Measurements from ENCODE around the gene PRKCB.
"Not testable (repeated sequence)": the region's sequence is repeated elsewhere in the genome, so short reads cannot be mapped to it uniquely, and the experiment has no call there.

Gene PRKCB

DNA sequence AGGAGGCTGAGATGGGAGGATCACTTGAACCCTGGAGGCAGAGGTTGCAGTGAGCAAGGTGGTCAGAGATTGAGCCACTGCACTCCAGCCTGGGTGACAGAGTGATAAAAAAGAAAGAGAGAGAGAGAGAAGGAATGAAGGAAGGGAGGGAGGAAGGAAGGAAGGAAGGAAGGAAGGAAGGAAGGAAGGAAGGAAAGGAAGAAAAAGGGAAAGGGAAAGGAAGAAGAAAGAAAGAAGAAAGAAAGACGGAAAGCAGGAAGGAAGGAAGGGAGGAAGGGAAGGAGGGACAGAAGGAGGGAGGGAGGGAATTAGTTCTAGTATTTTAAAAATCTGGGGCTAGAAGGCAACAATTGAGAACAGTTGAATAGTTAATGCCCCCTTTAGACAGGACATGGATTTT lies 258.9 kb downstream of the PRKCB start:
- no peak for DNase-seq (ENCODE audit: low read depth)

DNA sequence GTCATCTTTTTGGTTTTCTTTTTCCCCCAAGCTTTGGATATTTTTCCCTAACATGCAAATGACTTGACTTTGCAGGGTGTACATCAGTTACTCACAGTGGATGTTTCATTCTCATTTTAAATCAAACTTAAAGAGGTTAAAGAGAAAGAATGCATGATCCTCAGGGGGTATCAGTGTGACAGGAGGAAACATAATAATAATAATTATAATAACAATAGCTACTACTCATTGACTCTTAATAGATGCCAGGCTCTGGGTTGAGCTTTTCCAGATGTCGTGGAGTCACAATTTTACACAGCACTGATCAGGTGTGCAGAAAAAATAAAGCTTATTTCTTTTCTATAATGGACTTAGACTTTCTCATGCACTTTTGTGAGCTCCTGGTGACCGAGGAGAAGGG lies 263.1 kb downstream of the PRKCB start:
- DNase-seq (ENCODE audit: low read depth), result no peak

DNA sequence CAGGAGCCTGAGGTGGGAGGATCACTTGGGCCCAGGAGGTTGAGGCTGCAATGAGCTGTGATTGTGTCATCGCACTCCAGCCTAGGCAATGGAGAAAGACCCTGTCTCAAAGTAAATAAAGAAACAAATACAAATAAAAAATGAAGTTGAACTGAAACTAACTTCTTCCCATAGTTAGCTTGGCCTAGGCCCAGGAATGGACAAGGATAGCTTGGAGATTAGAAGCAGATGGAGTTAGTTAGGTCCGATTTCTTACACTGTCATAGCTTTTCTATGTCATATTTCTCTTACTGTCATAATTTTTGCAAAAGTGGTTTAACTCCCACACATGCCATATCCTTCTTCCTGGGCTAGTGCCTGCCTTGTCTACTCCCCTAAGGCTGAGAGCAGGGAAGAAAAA lies 265.6 kb downstream of the PRKCB start:
- no peak for DNase-seq (ENCODE audit: low read depth)

DNA sequence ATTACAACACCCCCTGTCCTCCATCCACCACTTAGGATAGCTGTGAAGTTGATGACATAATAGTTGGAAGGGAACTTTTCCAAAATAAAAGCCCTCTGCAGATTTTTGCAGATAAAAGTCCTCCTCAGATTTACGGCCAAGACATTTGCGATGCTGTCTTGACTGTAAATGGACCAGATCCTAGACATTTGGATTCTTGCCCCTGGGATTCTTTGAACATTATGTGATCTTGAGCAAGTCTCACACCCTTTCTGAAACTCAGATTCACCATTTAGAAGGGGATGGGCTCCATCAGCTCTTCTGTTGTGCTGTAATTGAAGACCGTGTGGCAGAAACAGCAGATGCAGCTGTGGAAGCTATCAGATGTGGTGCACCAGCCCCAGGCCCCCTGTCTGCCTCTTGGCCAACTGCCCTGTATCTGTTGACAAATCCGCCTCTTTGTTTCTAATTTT lies 266.5 kb downstream of the PRKCB start:
- no peak for DNase-seq (ENCODE audit: low read depth)

DNA sequence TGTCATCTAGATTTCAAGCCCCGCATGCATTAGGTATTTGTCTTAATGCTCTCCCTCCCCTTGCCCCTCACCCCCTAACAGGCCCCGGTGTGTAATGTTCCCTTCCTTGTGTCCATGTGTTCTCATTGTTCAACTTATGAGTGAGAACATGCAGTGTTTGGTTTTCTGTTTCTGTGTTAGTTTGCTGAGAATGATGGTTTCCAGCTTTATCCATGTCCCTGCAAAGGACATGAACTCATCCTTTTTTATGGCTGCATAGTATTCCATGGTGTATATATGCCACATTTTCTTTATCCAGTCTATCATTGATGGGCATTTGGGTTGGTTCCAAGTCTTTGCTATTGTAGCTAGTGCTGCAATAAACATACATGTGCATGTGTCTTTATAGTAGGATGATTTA lies 269.7 kb downstream of the PRKCB start:
- not testable (repeated sequence) for DNase-seq (ENCODE audit: low read depth)

DNA sequence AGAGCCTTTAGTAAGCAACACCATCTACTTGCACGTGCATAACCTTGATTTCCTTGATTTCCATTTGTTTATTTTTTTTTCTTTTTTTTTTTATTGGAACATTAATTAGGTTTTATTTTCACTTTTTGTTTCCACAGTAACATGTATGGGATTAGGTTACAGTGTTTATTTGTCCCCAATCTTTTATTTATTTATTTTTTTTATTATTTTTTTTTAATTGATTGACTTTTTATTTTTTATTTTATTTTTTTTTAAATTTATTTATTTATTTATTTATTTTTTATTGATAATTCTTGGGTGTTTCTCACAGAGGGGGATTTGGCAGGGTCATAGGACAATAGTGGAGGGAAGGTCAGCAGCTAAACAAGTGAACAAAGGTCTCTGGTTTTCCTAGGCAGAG lies 272.3 kb downstream of the PRKCB start:
- DNase-seq (ENCODE audit: low read depth), result not testable (repeated sequence)

DNA sequence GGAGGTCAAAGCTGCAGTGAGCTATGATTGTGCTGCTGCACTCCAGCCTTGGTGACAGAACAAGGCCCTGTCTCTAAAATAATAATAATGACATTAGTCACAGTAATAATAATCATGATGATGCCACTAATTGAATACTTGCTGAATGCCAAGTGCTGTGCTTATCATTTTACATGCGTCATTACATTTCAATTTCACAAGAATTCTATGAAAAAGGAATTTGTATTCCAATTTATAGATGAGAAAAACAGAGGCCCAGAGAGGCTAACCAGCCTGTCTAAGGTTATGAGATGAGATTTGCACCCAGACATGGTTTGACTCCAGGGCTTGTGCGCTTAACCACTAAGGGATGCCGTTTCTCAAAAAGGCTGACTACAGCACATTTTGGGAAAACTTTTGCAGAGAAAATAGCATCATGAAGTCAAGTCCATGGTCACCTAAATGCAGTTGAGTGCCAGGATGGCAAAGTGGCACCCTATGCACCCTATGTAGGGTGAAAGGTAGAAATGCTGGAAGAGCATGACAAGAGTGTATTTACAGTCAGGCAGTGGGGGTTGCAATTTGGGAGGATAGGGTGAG lies 276.0 kb downstream of the PRKCB start:
- no peak for DNase-seq (ENCODE audit: low read depth)

DNA sequence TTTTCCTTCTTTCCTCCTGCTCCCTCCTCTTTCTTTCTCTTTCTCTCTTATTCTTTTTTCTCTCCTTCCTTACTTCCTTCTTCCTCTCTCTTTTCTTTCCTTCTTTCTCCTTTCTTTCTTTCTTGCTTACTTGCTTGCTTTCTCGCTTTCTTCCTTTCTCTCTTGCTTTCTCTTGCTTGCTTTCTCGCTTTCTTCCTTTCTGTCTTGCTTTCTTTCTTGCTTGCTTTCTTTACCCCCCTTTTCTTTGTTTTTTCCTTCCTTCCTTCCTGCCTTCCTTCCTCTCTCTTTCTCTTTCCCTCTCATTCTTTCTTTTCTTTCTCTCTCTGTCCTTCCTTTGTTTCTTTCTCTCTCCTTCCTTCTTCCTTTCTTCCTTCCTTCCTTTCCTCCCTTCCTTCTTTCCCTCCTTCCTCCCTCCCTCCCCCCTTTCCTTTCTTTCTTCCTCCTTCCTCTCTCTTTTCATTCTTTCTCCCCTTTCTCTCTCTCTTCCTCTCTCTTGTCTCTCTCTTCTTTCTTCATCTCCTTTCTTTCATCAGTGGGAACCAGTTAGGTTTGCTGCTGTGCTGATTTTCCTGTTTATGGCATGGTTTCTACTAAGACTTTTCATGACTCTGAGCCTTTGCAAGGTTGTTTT lies 277.4 kb downstream of the PRKCB start:
- no peak for DNase-seq (ENCODE audit: low read depth)

DNA sequence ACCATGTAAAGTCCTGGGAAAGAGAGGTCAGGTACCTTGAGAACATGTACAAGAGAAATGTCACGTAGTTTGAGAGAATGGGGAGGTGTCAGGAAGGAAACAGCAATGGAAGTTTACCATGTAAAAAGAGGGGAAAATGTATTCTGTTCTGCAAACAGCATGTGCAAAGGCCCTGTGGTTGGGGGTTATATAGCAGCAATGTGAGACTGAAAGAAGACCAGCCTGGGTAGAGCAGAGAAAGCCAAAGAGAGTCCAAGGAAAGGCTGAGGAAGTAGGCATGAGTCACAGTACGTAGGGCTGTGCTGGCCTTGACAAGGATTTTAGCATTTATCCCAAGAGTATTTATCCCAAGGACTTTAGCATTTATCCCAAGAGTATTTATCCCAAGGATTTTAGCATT lies 279.1 kb downstream of the PRKCB start:
- DNase-seq (ENCODE audit: low read depth), result no peak

DNA sequence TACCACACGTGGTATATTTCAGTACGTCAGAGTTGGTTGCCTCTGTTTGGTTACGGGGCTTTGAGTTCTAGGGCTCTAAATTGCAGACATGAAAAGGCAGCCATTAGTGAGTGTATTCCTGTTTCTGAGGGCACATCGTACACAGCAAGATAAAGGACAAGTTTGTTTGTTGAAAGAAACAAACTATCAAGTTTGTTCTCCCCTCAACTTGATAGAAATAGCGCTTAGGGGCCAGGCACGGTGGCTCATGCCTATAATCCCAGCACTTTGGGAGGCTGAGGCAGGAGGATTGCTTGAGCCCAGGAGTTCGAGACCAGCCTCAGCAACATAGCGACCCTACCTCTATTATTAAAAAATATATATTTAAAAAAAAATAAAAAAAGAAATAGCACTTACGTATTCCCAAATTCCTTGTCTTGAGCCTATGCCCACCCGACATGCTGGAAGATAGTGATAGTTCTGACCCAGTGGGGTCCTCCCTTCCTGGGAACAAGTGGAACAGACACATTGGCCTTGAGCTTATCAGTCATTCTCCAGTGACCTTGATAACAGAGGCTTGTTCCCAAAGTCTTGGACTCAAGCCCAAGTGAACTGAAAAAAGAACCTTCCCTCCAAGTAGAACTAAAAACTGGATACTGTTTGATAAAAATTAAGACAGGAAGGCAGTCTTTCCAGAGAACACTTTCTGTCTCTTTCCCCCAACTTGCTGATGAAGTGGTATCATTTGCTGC lies 280.4 kb downstream of the PRKCB start:
- no peak for DNase-seq (ENCODE audit: low read depth)

DNA sequence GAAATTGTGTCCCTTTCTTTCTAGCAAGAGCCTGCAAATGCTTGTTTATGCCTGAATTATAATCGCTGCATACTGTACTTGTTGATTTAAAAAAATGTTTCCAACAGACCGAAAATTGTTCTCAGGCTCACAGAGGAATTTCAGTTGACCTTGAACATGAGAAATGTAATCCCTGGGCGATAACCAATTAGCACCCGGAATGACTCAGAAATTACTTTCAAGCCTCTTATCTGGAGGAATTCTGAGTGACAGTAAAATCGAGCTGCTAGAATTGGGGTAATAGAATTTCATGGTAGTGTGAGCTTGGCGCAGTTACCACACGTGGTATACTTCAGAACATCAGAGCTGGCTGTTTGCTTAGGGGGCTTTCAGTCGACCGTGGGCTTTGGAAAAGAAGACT lies 281.2 kb downstream of the PRKCB start:
- no peak for DNase-seq (ENCODE audit: low read depth)

DNA sequence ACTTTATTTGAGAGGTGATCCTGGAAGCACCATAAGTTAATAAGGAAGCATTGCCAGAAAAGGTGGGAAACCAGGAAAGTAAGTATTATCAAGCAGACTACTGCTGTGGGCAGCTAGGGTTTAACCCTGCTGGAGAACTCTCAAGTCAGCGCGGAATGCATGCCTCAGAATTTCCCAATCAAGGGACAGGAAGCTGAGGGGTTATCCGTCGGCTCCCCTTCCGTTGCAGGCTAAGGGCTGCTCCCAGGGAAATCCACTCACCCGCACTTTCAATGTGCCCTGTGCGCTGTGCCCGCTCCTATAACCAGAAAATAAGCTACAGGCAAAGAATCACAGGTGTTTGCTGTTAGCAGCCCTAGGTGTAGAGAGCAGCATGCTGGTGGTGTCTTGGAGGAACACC lies 281.9 kb downstream of the PRKCB start:
- DNase-seq (ENCODE audit: low read depth), result no peak

DNA sequence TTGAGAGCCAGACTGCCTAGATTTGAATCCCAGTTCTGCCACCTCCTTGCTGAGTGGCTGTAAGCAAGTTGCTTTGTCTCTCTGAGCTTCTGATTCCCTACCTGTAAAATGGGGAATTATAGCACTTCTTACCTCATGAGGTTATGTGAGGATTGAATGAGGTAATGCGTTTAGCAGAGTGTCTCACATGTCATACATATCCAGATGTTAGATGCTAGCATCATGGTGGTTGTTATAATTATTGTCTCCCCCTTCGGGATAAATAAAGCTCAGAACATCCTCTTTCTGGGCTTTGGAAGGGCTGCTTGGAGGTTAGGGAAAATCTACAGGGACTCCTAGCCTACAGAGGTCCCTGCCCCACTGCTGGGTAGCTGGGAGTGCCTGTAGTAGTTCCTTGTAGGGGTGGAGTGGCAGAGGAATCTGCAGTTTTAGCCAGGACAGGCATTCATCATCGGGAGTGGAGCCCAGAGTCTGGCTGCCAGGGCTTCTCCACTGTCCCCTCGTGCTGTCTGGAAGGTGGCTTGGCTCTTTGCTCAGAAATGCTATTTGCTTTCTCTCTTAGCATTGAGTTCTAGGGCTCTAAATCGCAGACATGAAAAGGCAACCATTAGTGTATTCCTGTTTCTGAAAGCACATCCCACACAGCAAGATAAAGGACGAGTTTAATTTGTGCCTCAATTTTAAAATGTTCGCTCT lies 282.5 kb downstream of the PRKCB start:
- no peak for DNase-seq (ENCODE audit: low read depth)

DNA sequence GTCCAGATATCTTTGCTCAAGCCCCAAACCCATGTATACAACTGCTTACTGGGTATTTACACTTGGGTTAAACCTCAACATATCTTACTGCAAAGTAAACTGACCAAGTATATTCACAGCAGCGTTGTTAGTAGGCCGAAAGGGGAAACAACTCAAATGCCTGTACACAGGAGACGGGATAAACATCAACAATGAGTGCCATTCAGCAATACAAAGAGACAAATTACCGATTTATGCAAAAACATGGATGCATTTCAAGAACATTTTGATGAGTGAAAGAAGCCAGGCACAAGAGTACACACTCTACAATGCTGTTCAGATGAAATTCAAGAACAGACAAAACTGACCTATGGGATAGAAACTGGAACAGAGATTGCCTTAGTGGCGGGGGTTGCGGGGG lies 284.0 kb downstream of the PRKCB start:
- DNase-seq (ENCODE audit: low read depth), result no peak

DNA sequence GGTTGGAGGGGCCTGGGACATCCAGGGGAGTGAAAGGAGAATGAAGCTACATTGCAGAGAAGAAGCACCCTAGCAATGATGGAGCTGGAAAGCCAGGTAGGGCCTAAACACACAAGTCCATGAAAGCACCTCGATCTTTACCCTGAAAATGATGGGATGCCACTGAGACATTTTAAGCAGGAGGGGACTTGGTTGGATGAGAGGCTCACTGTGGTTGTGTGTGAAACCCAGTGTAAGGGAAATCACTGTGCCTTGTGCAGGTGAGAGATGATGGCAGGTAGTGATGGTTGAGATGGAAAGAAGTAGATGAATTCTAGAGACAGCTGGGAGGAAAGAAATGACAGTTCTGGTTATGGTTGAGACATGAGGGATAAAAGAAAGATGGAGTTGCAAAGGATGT lies 287.5 kb downstream of the PRKCB start:
- DNase-seq (ENCODE audit: low read depth), result no peak

DNA sequence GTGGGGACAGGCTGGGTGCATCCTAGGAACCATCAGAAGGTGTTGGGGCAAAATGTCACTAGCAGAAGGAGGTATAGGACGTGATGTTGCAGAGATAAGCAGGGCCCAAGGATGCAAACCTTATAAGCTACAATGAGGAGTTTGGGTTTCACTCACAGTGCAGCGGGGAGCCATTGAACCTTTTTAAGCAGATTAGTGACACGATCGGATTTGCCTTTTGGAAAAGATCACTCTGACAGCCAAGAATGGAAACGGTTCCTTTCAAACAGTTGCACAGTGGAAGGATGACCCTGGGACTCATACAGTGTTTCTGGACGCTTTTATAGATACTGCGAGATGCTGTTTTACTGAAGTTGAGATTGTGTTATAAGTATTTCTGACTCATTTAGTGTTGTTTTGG lies 288.5 kb downstream of the PRKCB start:
- DNase-seq (ENCODE audit: low read depth), result no peak

DNA sequence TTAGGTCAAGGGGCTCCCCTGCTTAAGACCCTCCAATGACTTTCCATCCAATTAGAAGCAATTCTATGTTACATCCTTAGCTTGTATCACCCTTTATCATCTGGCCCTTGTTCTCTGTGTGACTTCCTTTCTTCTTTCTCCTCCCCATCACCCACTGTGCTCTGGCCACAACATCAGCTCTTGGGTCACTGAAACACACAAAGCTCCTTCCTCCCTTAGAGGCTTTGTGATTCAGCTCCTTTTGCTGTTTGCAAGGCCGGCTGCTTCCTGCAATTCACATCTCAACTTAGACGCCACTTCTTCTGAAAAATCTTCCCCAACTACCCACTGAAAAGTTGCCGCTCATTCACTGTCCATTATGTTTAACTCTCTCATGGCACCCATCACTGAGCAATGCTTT lies 289.4 kb downstream of the PRKCB start:
- DNase-seq (ENCODE audit: low read depth), result no peak

DNA sequence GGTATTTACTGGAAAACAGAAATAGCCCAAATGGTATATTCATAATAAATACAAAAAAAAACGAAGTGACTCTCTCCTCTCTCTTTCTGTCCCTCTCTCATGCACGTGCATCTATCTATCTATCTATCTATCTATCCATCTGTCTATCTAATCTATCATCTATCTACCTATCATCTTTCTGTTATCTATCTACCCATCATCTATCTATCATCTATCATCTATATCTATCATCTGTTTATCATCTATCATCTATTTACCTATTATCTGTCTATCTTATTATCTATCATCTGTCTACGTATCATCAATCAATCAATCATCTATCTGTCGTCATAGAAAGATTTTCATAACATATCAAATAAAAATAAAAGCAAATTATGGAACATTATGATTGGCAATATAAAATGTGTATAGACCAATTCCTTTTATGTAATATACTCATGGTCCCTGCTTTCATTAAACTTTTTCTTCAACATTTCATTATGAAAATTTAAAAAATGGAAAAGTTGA lies 293.7 kb downstream of the PRKCB start:
- DNase-seq (ENCODE audit: low read depth), result no peak

DNA sequence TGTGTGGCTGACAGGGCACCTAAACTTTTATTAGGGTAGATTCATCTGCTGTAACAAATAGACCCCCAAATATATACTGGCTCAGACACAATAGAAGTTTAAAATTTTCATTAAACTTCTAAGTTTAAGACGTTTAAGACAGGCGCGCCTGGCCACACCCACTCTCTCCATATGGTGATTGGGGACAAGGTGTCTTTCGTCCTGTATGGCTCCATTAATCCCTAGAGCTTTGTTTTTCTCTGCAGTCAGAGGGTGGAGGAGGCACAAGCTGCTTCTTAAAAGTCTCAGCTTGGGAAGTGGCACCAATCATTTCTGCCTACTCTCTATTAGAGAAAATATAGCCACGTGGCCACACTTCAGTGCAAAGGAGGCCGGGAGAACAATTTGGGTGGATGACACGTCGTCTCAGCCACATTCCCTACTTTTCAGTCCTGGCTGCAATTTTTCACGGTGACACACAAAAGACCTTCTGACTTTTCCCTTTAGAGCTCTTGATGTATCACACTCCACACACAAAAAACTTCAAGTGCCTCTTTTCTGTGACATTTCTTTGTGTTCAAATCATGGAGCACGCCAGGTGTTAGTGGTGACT lies 294.8 kb downstream of the PRKCB start:
- DNase-seq (ENCODE audit: low read depth), result no peak

DNA sequence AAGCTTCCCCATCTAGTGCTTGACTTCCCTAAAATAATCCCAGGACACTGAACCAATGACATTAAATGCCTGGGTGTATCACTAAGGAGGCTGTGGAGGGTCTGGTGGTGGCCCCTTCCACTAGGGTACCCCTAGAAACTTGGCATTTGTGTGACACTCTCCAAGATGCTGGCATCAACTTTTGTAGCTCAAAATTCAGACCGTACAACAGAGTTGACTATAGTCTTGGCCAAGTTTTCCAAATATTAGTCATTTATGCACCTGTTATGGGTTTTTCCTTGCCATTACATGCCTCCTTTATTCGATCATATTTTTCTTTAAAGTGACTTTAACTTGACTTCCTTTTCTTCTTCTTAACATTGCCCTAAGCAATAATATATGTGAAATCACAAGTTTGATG lies 295.5 kb downstream of the PRKCB start:
- no peak for DNase-seq (ENCODE audit: low read depth)

DNA sequence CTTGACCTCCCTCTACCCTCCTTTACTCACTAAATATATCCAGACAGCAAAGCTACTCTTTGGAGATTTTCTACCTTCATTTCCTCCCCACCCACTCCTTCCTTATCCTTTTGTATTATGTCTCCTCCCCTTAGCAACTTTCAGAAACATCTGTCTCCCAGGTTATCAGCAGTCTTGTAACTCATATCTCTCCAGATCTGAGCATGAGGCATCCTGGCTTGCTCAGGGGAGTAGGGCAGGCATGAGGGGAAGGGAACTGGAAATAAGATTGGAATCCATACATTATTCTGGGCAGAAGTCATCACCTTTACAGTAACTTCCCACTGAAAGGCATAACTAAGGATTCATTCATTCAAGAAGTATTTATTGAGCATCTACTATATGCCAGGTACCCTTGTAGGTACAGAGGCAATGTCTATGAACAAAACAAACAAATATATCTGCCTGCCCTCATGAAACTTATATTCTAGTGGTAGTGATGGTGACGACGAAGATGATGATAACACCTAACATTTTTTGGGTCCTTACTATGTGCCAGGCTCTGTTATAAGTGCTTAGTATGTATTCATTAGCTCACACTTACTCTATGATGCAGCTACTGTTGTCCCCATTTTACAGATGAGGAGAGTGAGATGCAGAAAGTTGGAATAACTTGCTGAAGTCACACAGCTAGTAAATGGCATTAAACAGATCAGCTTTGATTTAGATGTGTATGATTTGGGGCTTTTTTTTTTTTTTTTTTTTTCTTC lies 296.4 kb downstream of the PRKCB start:
- DNase-seq (ENCODE audit: low read depth), result no peak

DNA sequence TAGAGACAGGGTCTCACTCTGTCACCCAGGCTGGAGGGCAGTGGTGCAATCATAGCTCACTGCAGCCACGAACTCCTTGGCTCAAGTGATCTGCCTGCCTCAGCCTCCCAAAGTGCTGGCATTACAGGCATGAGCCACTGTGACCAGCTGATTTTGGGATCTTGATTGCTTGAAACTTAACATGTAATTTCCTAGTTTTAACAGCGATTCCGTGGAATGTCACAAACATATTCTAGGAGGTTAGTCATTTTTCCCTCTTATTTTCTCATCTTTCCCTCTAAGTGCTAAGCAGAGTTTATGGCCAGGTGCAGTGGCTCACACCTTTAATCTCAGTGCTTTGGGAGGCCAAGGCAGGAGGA lies 297.0 kb downstream of the PRKCB start:
- no peak for DNase-seq (ENCODE audit: low read depth)

Measured in non-pigmented ciliary epithelial cell (primary cell).